Measurements from ENCODE around the gene NACA2.
"Not testable (repeated sequence)": the region's sequence is repeated elsewhere in the genome, so short reads cannot be mapped to it uniquely, and the experiment has no call there.

NACA2 gene

GRCh38 chr17:61634011-61634539 is 43.1 kb upstream of the NACA2 start:
- TF ChIP-seq CTCF (IDR thresholded peaks at IDR 0.05): no peak

GRCh38 chr17:61632826-61633225 is 41.8 kb upstream of the NACA2 start:
- Histone ChIP-seq H3K9me3 (no peaks in the 10 kb centered on the region), H3K27me3 (peaks cover 24% of the 10 kb centered on the region), H3K36me3 (no peaks in the 10 kb centered on the region), H3K4me1 (ENCODE audit: control insufficient read depth in 1 of 2, insufficient read depth in 1 of 2, low read depth in 1 of 2, low read length in 1 of 2) (no peaks in the 10 kb centered on the region), H3K4me3 (ENCODE audit: low read depth in 1 of 2, low read length in 1 of 2) (no peak overlapping the region), H3K27ac (no peak overlapping the region)
- no peak for TF ChIP-seq CTCF (IDR thresholded peaks at IDR 0.05)

More at GRCh38 chr17:61634011-61634539, 43.1 kb upstream of the NACA2 start:
- no peaks in the 10 kb centered on the region for H3K36me3 ChIP-seq
- no peak overlapping the region for H3K4me3 ChIP-seq (ENCODE audit: low read depth in 1 of 2, low read length in 1 of 2)
- H3K4me1 ChIP-seq (ENCODE audit: control insufficient read depth in 1 of 2, insufficient read depth in 1 of 2, low read depth in 1 of 2, low read length in 1 of 2): no peaks in the 10 kb centered on the region
- peaks cover 18% of the 10 kb centered on the region for H3K27me3 ChIP-seq
- no peak overlapping the region for H3K27ac ChIP-seq
- no peaks in the 10 kb centered on the region for H3K9me3 ChIP-seq

- Histone ChIP-seq H3K27me3 (peaks cover 24% of the 10 kb centered on the region), H3K4me3 (ENCODE audit: low read depth in 1 of 2, low read length in 1 of 2) (no peak overlapping the region), H3K4me1 (ENCODE audit: control insufficient read depth in 1 of 2, insufficient read depth in 1 of 2, low read depth in 1 of 2, low read length in 1 of 2) (no peaks in the 10 kb centered on the region), H3K36me3 (no peaks in the 10 kb centered on the region), H3K9me3 (no peaks in the 10 kb centered on the region), H3K27ac (no peak overlapping the region)
- no peak for TF ChIP-seq CTCF (IDR thresholded peaks at IDR 0.05)
Observed at GRCh38 chr17:61631800-61632199, 40.8 kb upstream of the NACA2 start.

GRCh38 chr17:61628158-61628557 is 37.1 kb upstream of the NACA2 start:
- H3K9me3 ChIP-seq; H3K36me3 ChIP-seq; H3K4me3 ChIP-seq (ENCODE audit: low read depth in 1 of 2, low read length in 1 of 2); H3K4me1 ChIP-seq (ENCODE audit: control insufficient read depth in 1 of 2, insufficient read depth in 1 of 2, low read depth in 1 of 2, low read length in 1 of 2); H3K27ac ChIP-seq: not testable (repeated sequence)
- H3K27me3 ChIP-seq: peaks cover 24% of the 10 kb centered on the region

- H3K27ac ChIP-seq: no peak overlapping the region
- peaks cover 24% of the 10 kb centered on the region for H3K27me3 ChIP-seq
- no peaks in the 10 kb centered on the region for H3K36me3 ChIP-seq
- no peaks in the 10 kb centered on the region for H3K4me1 ChIP-seq (ENCODE audit: control insufficient read depth in 1 of 2, insufficient read depth in 1 of 2, low read depth in 1 of 2, low read length in 1 of 2)
- H3K4me3 ChIP-seq (ENCODE audit: low read depth in 1 of 2, low read length in 1 of 2): no peak overlapping the region
- no peaks in the 10 kb centered on the region for H3K9me3 ChIP-seq
- TF ChIP-seq CTCF (IDR thresholded peaks at IDR 0.05): no peak
Observed at GRCh38 chr17:61627658-61628057, 36.6 kb upstream of the NACA2 start.

GRCh38 chr17:61627125-61627524 is 36.1 kb upstream of the NACA2 start:
- Histone ChIP-seq H3K9me3 (no peaks in the 10 kb centered on the region), H3K4me1 (ENCODE audit: control insufficient read depth in 1 of 2, insufficient read depth in 1 of 2, low read depth in 1 of 2, low read length in 1 of 2) (no peaks in the 10 kb centered on the region), H3K27ac (no peak overlapping the region), H3K27me3 (peaks cover 24% of the 10 kb centered on the region), H3K4me3 (ENCODE audit: low read depth in 1 of 2, low read length in 1 of 2) (no peak overlapping the region), H3K36me3 (no peaks in the 10 kb centered on the region)
- no peak for TF ChIP-seq CTCF (IDR thresholded peaks at IDR 0.05)

Measured in neutrophil (primary cell).